HG03025 (cell line): ENCODE results near the gene ZKSCAN1.

Source experiments
- ATAC-seq: cut with Tn5 transposase; IDR thresholded peaks from one replicate; pipeline ENCODE4 v1.9.1; 2021; ENCODE audit warnings: mild to moderate bottlenecking, moderate library complexity; ENCODE audit not compliant: unreplicated experiment, low FRiP score

Gene ZKSCAN1

GRCh38 chr7:100033526-100033925 is 18.1 kb downstream of the ZKSCAN1 start:
- ATAC-seq, result no peak

- no peak for ATAC-seq
Observed at GRCh38 chr7:100034871-100035510, 19.6 kb downstream of the ZKSCAN1 start.

GRCh38 chr7:100035876-100036275 is 20.5 kb downstream of the ZKSCAN1 start:
- ATAC-seq, result no peak

- ATAC-seq, result no peak
Observed at GRCh38 chr7:100038326-100038725, 22.9 kb downstream of the ZKSCAN1 start.

- no peak for ATAC-seq
Observed at GRCh38 chr7:100040575-100040974, 25.2 kb downstream of the ZKSCAN1 start.

GRCh38 chr7:100044718-100045117 is 29.3 kb downstream of the ZKSCAN1 start:
- no peak for ATAC-seq

- no peak for ATAC-seq
Observed at GRCh38 chr7:100048680-100049079, 33.3 kb downstream of the ZKSCAN1 start.

- peak; percentile 71 for ATAC-seq
Observed at GRCh38 chr7:100049441-100050291, 34.3 kb downstream of the ZKSCAN1 start, which contains the start of gene ZSCAN21. ZSCAN21 (plus strand) TSS chr7:100049774; CDS start chr7:100057007, 7,233 bp downstream.

GRCh38 chr7:100051611-100052010 is 36.2 kb downstream of the ZKSCAN1 start:
- ATAC-seq, result no peak

GRCh38 chr7:100053215-100053614 is 37.8 kb downstream of the ZKSCAN1 start:
- no peak for ATAC-seq

- no peak for ATAC-seq
Observed at GRCh38 chr7:100057006-100057405, 41.6 kb downstream of the ZKSCAN1 start.

- ATAC-seq, result no peak
Observed at GRCh38 chr7:100059251-100059739, 43.9 kb downstream of the ZKSCAN1 start.

GRCh38 chr7:100061518-100062193 is 46.3 kb downstream of the ZKSCAN1 start:
- no peak for ATAC-seq

- ATAC-seq, result no peak
Observed at GRCh38 chr7:100063376-100063775, 48.0 kb downstream of the ZKSCAN1 start.

- ATAC-seq, result no peak
Observed at GRCh38 chr7:100064162-100064561, 48.8 kb downstream of the ZKSCAN1 start.

GRCh38 chr7:100065452-100066186 is 50.2 kb downstream of the ZKSCAN1 start:
- ATAC-seq, result no peak

- ATAC-seq, result no peak
Observed at GRCh38 chr7:100066953-100067352, 51.6 kb downstream of the ZKSCAN1 start.

GRCh38 chr7:100069991-100070390 is 54.6 kb downstream of the ZKSCAN1 start:
- no peak for ATAC-seq

- no peak for ATAC-seq
Observed at GRCh38 chr7:100071018-100071723, 55.8 kb downstream of the ZKSCAN1 start.

- ATAC-seq, result no peak
Observed at GRCh38 chr7:100072462-100072861, 57.1 kb downstream of the ZKSCAN1 start.
